SK-N-SH (cell line): ENCODE data around the gene RUVBL2. TPM values are rescaled to one million over a fixed set of nuclear protein-coding genes. Genes with fewer than 3 reads are reported as not detected.
A peak's percentile ranks its signal among the peaks of the same experiment; 100 is the strongest.

ENCODE experiments used
- CTCF ChIA-PET: fragments of 300-600, 350-600 bp; formaldehyde crosslinking; extraction: SDS; loops from one replicate; lab custom pipeline; 2021; lab: Yijun Ruan, JAX
- POLR2A ChIA-PET: fragments of 350-600 bp; sonication (Branson Sonifier 250); formaldehyde crosslinking; extraction: SDS; loops from one replicate; lab custom pipeline; 2020; ENCODE audit warnings: antibody characterized with exemption, inconsistent platforms; lab: Yijun Ruan, JAX
- DNase-seq: peaks from one replicate; pipeline ENCODE4 v3.0.0; 2012
- H2AFZ ChIP-seq: fragments of 200-600 bp; sonication (generic); 2 replicates; pipeline ENCODE4 v1.8.1; 2016; ENCODE audit warnings: antibody characterized with exemption, mild to moderate bottlenecking, low read depth
- H3F3A ChIP-seq: fragments of 200-600 bp; sonication (generic); replicated peaks from 2 replicates; pipeline ENCODE3; 2016; ENCODE audit warnings: antibody characterized with exemption, mild to moderate bottlenecking; ENCODE audit not compliant: insufficient read depth
- H3K27ac ChIP-seq, 2 experiments: fragments of 200-500 bp in 1 of 2; fragments of 200-600 bp in 1 of 2; sonication (Bioruptor generic) in 1 of 2; sonication (generic), shearing (Covaris generic) in 1 of 2; 2 replicates each; pipeline versions ENCODE4 v1.5.1 to v1.6.1; 2014 to 2016; ENCODE audit warnings: low read depth in 2 of 2, inconsistent platforms in 1 of 2, low read length in 1 of 2, mild to moderate bottlenecking in 1 of 2, mixed read lengths in 1 of 2
- H3K27me3 ChIP-seq: fragments of 200-600 bp; sonication (generic), shearing (Covaris generic); 2 replicates; pipeline ENCODE4 v1.6.1; 2016; ENCODE audit warnings: mixed run types; ENCODE audit not compliant: insufficient read depth
- H3K36me3 ChIP-seq, 2 experiments: fragments of 200-500 bp in 1 of 2; fragments of 200-600 bp in 1 of 2; sonication (Bioruptor generic) in 1 of 2; sonication (generic) in 1 of 2; replicated peaks in 1 of 2; 2 replicates each; pipeline versions ENCODE3 to v1.5.1; 2014 to 2016; ENCODE audit warnings: low read length in 1 of 2, mild to moderate bottlenecking in 1 of 2; ENCODE audit not compliant: insufficient read depth in 2 of 2, control insufficient read depth in 1 of 2
- H3K4me1 ChIP-seq, 2 experiments: fragments of 200-500 bp in 1 of 2; fragments of 200-600 bp in 1 of 2; sonication (Bioruptor generic) in 1 of 2; sonication (generic), shearing (Covaris generic) in 1 of 2; 2 replicates each; pipeline versions ENCODE4 v1.5.1 to v1.6.1; 2014 to 2016; ENCODE audit warnings: low read depth in 1 of 2, low read length in 1 of 2, mixed run types in 1 of 2; ENCODE audit not compliant: insufficient read depth in 2 of 2, control insufficient read depth in 1 of 2
- H3K4me2 ChIP-seq: fragments of 200-600 bp; sonication (generic), shearing (Covaris generic); 2 replicates; pipeline ENCODE4 v1.6.1; 2017; ENCODE audit warnings: mixed run types
- H3K4me3 ChIP-seq, 2 experiments: fragments of 200-500 bp in 1 of 2; fragments of 200-600 bp in 1 of 2; sonication (Bioruptor generic) in 1 of 2; sonication (generic), shearing (Covaris generic) in 1 of 2; 2 replicates each; pipeline versions ENCODE4 v1.5.1 to v1.8.1; 2014 to 2016; ENCODE audit warnings: low read depth in 2 of 2, inconsistent platforms in 1 of 2, low read length in 1 of 2, mild to moderate bottlenecking in 1 of 2, mixed read lengths in 1 of 2, moderate library complexity in 1 of 2
- H3K79me2 ChIP-seq: fragments of 200-600 bp; sonication (generic); 2 replicates; pipeline ENCODE4 v1.8.1; 2017; ENCODE audit warnings: mild to moderate bottlenecking; ENCODE audit not compliant: insufficient read depth
- H3K9ac ChIP-seq: fragments of 200-600 bp; sonication (generic); 2 replicates; pipeline ENCODE4 v1.6.1; 2017; ENCODE audit warnings: mixed run types
- H3K9me2 ChIP-seq: fragments of 200-600 bp; sonication (generic); 2 replicates; pipeline ENCODE4 v1.6.1; 2017; ENCODE audit warnings: mixed run types
- H3K9me3 ChIP-seq: fragments of 200-600 bp; sonication (generic); 2 replicates; pipeline ENCODE4 v1.6.1; 2017; ENCODE audit warnings: mixed run types, mild to moderate bottlenecking, moderate library complexity
- H4K20me1 ChIP-seq: fragments of 200-600 bp; sonication (generic); 2 replicates; pipeline ENCODE4 v1.6.1; 2017; ENCODE audit warnings: mild to moderate bottlenecking, mixed run types; ENCODE audit not compliant: insufficient read depth
- CHD2 ChIP-seq: fragments of 150-350 bp; IDR thresholded peaks from 2 replicates; pipeline ENCODE4 v1.6.1; 2018; ENCODE audit warnings: low read length; ENCODE audit not compliant: partially characterized antibody
- ELF1 ChIP-seq: IDR thresholded peaks from 2 replicates; pipeline ENCODE4 v1.4.0; 2012
- EP300 ChIP-seq, 2 experiments: IDR thresholded peaks; 2 replicates each; pipeline versions ENCODE4 v1.4.0 to v1.6.1; 2012; ENCODE audit warnings: borderline replicate concordance in 1 of 2, low read depth in 1 of 2, low read length in 1 of 2
- FOSL2 ChIP-seq: IDR thresholded peaks from 2 replicates; pipeline ENCODE4 v1.4.0; 2012; ENCODE audit warnings: low read depth, mild to moderate bottlenecking, moderate library complexity, borderline replicate concordance
- JUND ChIP-seq: IDR thresholded peaks from 2 replicates; pipeline ENCODE4 v1.4.0; 2012
- MEF2A ChIP-seq: IDR thresholded peaks from 2 replicates; pipeline ENCODE4 v1.4.0; 2012; ENCODE audit warnings: low read depth, borderline replicate concordance
- MXI1 ChIP-seq: IDR thresholded peaks from 2 replicates; pipeline ENCODE4 v1.6.1; 2012; ENCODE audit warnings: mild to moderate bottlenecking, low read depth, low read length, improper control_type of control experiment
- NRF1 ChIP-seq: IDR thresholded peaks from 2 replicates; pipeline ENCODE4 v1.6.1; 2012; ENCODE audit warnings: low read depth, mild to moderate bottlenecking, low read length
- POLR2AphosphoS5 ChIP-seq: IDR thresholded peaks from 2 replicates; pipeline ENCODE4 v1.6.1; 2012; ENCODE audit warnings: low read depth, low read length
- SIN3A ChIP-seq: IDR thresholded peaks from 2 replicates; pipeline ENCODE4 v1.6.1; 2012; ENCODE audit warnings: low read depth, mild to moderate bottlenecking, low read length, moderate library complexity, borderline replicate concordance
- TAF1 ChIP-seq: IDR thresholded peaks from 2 replicates; pipeline ENCODE4 v1.6.1; 2012; ENCODE audit warnings: low read depth, mild to moderate bottlenecking, low read length, moderate library complexity, borderline replicate concordance
- TCF12 ChIP-seq: IDR thresholded peaks from 2 replicates; pipeline ENCODE4 v1.4.0; 2012
- TEAD4 ChIP-seq: IDR thresholded peaks from 2 replicates; pipeline ENCODE4 v1.4.0; 2012; ENCODE audit warnings: mild to moderate bottlenecking, borderline replicate concordance; ENCODE audit not compliant: insufficient read depth
- WGBS: methylation state at CpG from one replicate; pipeline ENCODE4 v1.1.6; 2017; ENCODE audit warnings: low lambda C conversion rate; 5-methylcytosine and 5-hydroxymethylcytosine counted together
- polyA plus RNA-seq, 3 experiments: library from polyadenylated mRNA; depleted of rRNA; stranded (reverse); fragments of >200 nt; gene quantifications; 2 replicates each; pipeline ENCODE4 v1.2.3, GENCODE V29; 2012
- TF ChIP-seq, protein P1 (sequence below): IDR thresholded peaks from 2 replicates; pipeline ENCODE4 v1.4.0; 2012; ENCODE audit warnings: low read depth
- TF ChIP-seq, protein P2 (sequence below): IDR thresholded peaks from 2 replicates; pipeline ENCODE4 v1.4.0; 2012; ENCODE audit warnings: low read depth, borderline replicate concordance
- TF ChIP-seq, protein P3 (sequence below): fragments of 200-600 bp; sonication (generic); IDR thresholded peaks from 2 replicates; pipeline ENCODE4 v1.6.1; 2017; ENCODE audit warnings: antibody characterized with exemption, mild to moderate bottlenecking, moderate library complexity
- TF ChIP-seq, protein P4 (sequence below): fragments of 150-350 bp; IDR thresholded peaks from 2 replicates; pipeline ENCODE4 v1.6.1; 2016; ENCODE audit warnings: mild to moderate bottlenecking, low read depth, low read length

The RUVBL2 gene
- polyA plus RNA-seq, 1 of the 3 experiments (the other 2 are of a cell fraction) = 459 TPM

- H3K27me3 ChIP-seq = no peaks in the 10 kb centered on the region
- no peak overlapping the region for H3K27ac ChIP-seq
- H2AFZ ChIP-seq = no peak overlapping the region
- H3K4me1 ChIP-seq = peaks cover 0 to 17% of the 10 kb centered on the region in 2 experiments; a peak in 1 of 4 replicates
- no peaks in the 10 kb centered on the region for H3K9me3 ChIP-seq
- peaks cover 8% of the 10 kb centered on the region for H3F3A ChIP-seq
- peaks cover 64% of the 10 kb centered on the region for H3K79me2 ChIP-seq
- CTCF ChIA-PET = interaction anchor here (0.9 to 6.2 kb wide), 5 partner anchors 9 to 145 kb away, joined by 3 to 54 read pairs (median 27); no protein-coding TSS in a partner anchor
- H3K9me2 ChIP-seq = no peaks in the 10 kb centered on the region
- no peaks in the 10 kb centered on the region for H4K20me1 ChIP-seq
- POLR2A ChIA-PET = interaction anchor here (0.6 kb wide), 1 partner anchor 252 kb away, joined by 3 read pairs; no protein-coding TSS in a partner anchor
- 91% methylated on average over 19 of the region's 22 CpGs for WGBS
- H3K4me2 ChIP-seq = peak overlapping the region; percentile 100; the same call in 1 of the 2 replicates
- H3K36me3 ChIP-seq = peaks cover 0 to 27% of the 10 kb centered on the region in 2 experiments
- TF ChIP-seq, protein P1, sequence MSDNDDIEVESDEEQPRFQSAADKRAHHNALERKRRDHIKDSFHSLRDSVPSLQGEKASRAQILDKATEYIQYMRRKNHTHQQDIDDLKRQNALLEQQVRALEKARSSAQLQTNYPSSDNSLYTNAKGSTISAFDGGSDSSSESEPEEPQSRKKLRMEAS = no peak
- TF ChIP-seq MXI1 (no peak), MEF2A (no peak), ELF1 (no peak), JUND (no peak), TAF1 (no peak), TCF12 (no peak), FOSL2 (no peak), SIN3A (no peak), TEAD4 (no peak), EP300 (IDR thresholded peaks at IDR 0.05; ENCODE audit: borderline replicate concordance in 1 of 2, low read depth in 1 of 2, low read length in 1 of 2) (no peak), NRF1 (no peak), POLR2AphosphoS5 (no peak), CHD2 (no peak)
- TF ChIP-seq, protein P2, sequence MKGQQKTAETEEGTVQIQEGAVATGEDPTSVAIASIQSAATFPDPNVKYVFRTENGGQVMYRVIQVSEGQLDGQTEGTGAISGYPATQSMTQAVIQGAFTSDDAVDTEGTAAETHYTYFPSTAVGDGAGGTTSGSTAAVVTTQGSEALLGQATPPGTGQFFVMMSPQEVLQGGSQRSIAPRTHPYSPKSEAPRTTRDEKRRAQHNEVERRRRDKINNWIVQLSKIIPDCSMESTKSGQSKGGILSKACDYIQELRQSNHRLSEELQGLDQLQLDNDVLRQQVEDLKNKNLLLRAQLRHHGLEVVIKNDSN = no peak
- TF ChIP-seq, protein P3, sequence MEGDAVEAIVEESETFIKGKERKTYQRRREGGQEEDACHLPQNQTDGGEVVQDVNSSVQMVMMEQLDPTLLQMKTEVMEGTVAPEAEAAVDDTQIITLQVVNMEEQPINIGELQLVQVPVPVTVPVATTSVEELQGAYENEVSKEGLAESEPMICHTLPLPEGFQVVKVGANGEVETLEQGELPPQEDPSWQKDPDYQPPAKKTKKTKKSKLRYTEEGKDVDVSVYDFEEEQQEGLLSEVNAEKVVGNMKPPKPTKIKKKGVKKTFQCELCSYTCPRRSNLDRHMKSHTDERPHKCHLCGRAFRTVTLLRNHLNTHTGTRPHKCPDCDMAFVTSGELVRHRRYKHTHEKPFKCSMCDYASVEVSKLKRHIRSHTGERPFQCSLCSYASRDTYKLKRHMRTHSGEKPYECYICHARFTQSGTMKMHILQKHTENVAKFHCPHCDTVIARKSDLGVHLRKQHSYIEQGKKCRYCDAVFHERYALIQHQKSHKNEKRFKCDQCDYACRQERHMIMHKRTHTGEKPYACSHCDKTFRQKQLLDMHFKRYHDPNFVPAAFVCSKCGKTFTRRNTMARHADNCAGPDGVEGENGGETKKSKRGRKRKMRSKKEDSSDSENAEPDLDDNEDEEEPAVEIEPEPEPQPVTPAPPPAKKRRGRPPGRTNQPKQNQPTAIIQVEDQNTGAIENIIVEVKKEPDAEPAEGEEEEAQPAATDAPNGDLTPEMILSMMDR = no peak
- TF ChIP-seq, protein P4, sequence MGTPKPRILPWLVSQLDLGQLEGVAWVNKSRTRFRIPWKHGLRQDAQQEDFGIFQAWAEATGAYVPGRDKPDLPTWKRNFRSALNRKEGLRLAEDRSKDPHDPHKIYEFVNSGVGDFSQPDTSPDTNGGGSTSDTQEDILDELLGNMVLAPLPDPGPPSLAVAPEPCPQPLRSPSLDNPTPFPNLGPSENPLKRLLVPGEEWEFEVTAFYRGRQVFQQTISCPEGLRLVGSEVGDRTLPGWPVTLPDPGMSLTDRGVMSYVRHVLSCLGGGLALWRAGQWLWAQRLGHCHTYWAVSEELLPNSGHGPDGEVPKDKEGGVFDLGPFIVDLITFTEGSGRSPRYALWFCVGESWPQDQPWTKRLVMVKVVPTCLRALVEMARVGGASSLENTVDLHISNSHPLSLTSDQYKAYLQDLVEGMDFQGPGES = no peak
- DNase-seq = no peak
- peak overlapping the region in 1 of 2 experiments; percentile 99; a peak in 1 of 4 replicates for H3K4me3 ChIP-seq
- no peak overlapping the region for H3K9ac ChIP-seq
Measured at GRCh38 chr19:48991011-48991609, 2.6 kb upstream of the RUVBL2 start.
